K562 (cell line): ENCODE results near the gene TBC1D10A. TPM values are rescaled to one million over a fixed set of nuclear protein-coding genes. Genes with fewer than 3 reads are reported as not detected.
A peak's percentile ranks its signal among the peaks of the same experiment; 100 is the strongest.

ENCODE experiments used
- BMI1 ChIP-seq: fragments of 150-350 bp; IDR thresholded peaks from 2 replicates; pipeline ENCODE4 v1.6.1; 2014; ENCODE audit warnings: low read length
- CBFA2T3 ChIP-seq: fragments of 450-650 bp; IDR thresholded peaks from 2 replicates; pipeline ENCODE4 v1.6.1; 2017
- CHD7 ChIP-seq: fragments of 200-600 bp; sonication (generic); IDR thresholded peaks from one replicate; pipeline ENCODE4 v1.6.1; 2012; ENCODE audit warnings: mild to moderate bottlenecking, low read depth, low read length, inconsistent platforms
- ETV5 ChIP-seq: sonication (generic); formaldehyde crosslinking; IDR thresholded peaks from 2 replicates; pipeline ENCODE4 v1.4.0; 2020; ENCODE audit warnings: low read depth, mild to moderate bottlenecking, missing genetic modification reagents
- GATAD2A ChIP-seq: fragments of 450-650 bp; IDR thresholded peaks from 2 replicates; pipeline ENCODE4 v1.6.1; 2017
- HMBOX1 ChIP-seq: sonication (generic); IDR thresholded peaks from 2 replicates; pipeline ENCODE4 v1.6.1; 2016
- IRF9 ChIP-seq: fragments of 450-650 bp; IDR thresholded peaks from 2 replicates; pipeline ENCODE4 v1.6.1; 2016; ENCODE audit warnings: missing biosample characterization, missing genetic modification characterization
- PPARD ChIP-seq: fragments of 250-450 bp; sonication (Bioruptor Pico); IDR thresholded peaks from 2 replicates; pipeline ENCODE4 v1.8.0; 2022; ENCODE audit warnings: inconsistent platforms, mild to moderate bottlenecking, moderate library complexity
- PTRF ChIP-seq: fragments of 450-650 bp; IDR thresholded peaks from 2 replicates; pipeline ENCODE4 v1.6.1; 2016; ENCODE audit warnings: mild to moderate bottlenecking, missing genetic modification characterization, missing compliant biosample characterization
- RAD51 ChIP-seq: fragments of 450-650 bp; IDR thresholded peaks from 2 replicates; pipeline ENCODE4 v1.7.1; 2016; ENCODE audit warnings: low read depth, mild to moderate bottlenecking, borderline replicate concordance
- RBM25 ChIP-seq: fragments of 200-400 bp; formaldehyde crosslinking; IDR thresholded peaks from 2 replicates; pipeline ENCODE4 v1.6.1; 2018; ENCODE audit warnings: low read length, low read depth, moderate library complexity; ENCODE audit not compliant: severe bottlenecking
- ZBTB17 ChIP-seq: fragments of 450-650 bp; formaldehyde crosslinking; IDR thresholded peaks from 2 replicates; pipeline ENCODE4 v1.4.0; 2020; ENCODE audit warnings: mild to moderate bottlenecking
- ZNF347 ChIP-seq: fragments of 450-650 bp; formaldehyde crosslinking; IDR thresholded peaks from 2 replicates; pipeline ENCODE4 v1.4.0; 2020; ENCODE audit warnings: low read depth, mild to moderate bottlenecking, moderate library complexity
- ZNF436 ChIP-seq: fragments of 250-450, 450-650 bp; sonication (Bioruptor Pico); formaldehyde crosslinking; IDR thresholded peaks from 2 replicates; pipeline ENCODE4 v1.7.0; 2020; ENCODE audit warnings: mild to moderate bottlenecking
- polyA plus RNA-seq, 8 experiments: library from polyadenylated mRNA; depleted of rRNA in 4 of 8; stranded (reverse) in 5 of 8; unstranded in 3 of 8; fragments of >200 nt; fragmentation: Nextera tagmentation in 2 of 8; fragmentation: Illumina TruSeq in 1 of 8; extraction: Ambion mirVana in 2 of 8; extraction: Trizol in 1 of 8; gene quantifications; 2 replicates each; pipeline versions ENCODE4 v1.2.1 to v1.2.3, GENCODE V29; 2011 to 2014; ENCODE audit warnings: inconsistent platforms in 1 of 8, missing spikeins in 1 of 8
- total RNA-seq, 7 experiments: library from RNA; depleted of rRNA in 6 of 7; stranded (reverse); fragments of >200 nt in 6 of 7; fragmentation: Illumina TruSeq in 2 of 7; extraction: Trizol in 2 of 7; gene quantifications; 2 replicates each; pipeline versions ENCODE4 v1.2.1 to v1.2.3, GENCODE V29; 2011 to 2021; ENCODE audit warnings: low replicate concordance in 1 of 7

The TBC1D10A gene
- total and polyA plus RNA-seq, 9 of the 15 experiments (the other 6 are each of a cell fraction or from before 2014, with no cell fraction given), result 0.13 to 10.4 (median 4.6) TPM

- TF ChIP-seq RBM25 (peak; percentile 98), BMI1 (no peak), ZNF436 (CRISPR knock-in tag) (no peak), RAD51 (no peak), GATAD2A (no peak), ZBTB17 (no peak), HMBOX1 (peak; percentile 96), CBFA2T3 (peak; percentile 76), PPARD (CRISPR knock-in tag) (no peak), ETV5 (CRISPR knock-in tag) (no peak), IRF9 (tag) (no peak), CHD7 (no peak), PTRF (tag) (no peak), ZNF347 (CRISPR knock-in tag) (no peak)
Observed at GRCh38 chr22:30305906-30306626, 20.7 kb downstream of the TBC1D10A start (continued).
